ENCODE data around the gene SOD2. TPM values are rescaled to one million over a fixed set of nuclear protein-coding genes. Genes with fewer than 3 reads are reported as not detected.
"Not testable (repeated sequence)": the region's sequence is repeated elsewhere in the genome, so short reads cannot be mapped to it uniquely, and the experiment has no call there.

SOD2 gene
- total RNA-seq, 1 experiment from 2014 or later, result 102 TPM

DNA sequence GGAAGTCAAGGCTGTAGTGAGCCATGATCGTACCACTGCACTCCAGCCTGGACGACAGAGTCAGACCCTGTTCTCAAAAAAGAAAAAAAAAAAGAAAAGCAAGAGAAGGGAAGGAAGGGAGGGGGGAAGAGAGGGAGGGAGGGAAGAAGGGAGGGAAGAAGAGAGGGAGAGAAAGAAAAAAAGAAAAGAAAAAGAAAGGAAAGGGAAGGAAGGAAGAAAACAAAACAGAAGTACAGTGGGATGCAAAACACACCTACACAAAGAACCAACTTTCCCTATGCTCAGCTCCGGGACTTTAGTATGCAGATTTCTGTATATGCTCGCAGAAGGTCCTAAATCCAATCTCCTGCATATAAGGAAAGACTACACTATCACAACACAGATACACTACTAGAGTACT, 31.7 kb upstream of the SOD2 start:
- no peaks in the 10 kb centered on the region for H3K27me3 ChIP-seq (replicated peaks)
- peaks cover 19% of the 10 kb centered on the region for H3K4me1 ChIP-seq (replicated peaks)
- H3K27ac ChIP-seq, result no peak overlapping the region
- peaks cover 5% of the 10 kb centered on the region for H3K9me3 ChIP-seq (replicated peaks)
- DNase-seq (ENCODE audit: low read depth in 1 of 2, low spot score in 2 of 2), result no peak
- peaks cover 34% of the 10 kb centered on the region for H3K36me3 ChIP-seq
- H3K4me3 ChIP-seq, result no peak overlapping the region

DNA sequence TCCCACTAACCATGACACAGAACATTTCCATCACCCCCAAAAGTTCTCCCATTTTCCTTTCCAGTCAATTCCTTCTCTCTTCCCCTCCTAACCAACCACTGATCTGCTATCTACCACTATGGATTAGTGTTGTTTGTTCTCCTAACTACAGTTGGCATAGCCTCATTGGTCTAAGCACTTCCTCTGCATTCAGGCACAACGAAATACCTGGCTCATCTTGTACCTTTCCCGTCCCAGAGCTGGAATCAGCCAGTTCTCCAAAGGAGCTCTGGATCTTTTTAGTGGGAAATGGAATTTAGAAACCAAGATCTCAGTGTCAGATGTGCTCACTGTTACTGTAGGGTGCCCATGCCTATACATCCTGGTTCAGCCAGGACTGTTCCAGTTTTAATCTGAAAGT, 30.2 kb upstream of the SOD2 start:
- H3K4me3 ChIP-seq, result no peak overlapping the region
- H3K27ac ChIP-seq, result no peak overlapping the region
- no peak for DNase-seq (ENCODE audit: low read depth in 1 of 2, low spot score in 2 of 2)
- H3K4me1 ChIP-seq (replicated peaks), result peaks cover 6% of the 10 kb centered on the region
- H3K9me3 ChIP-seq (replicated peaks), result peaks cover 5% of the 10 kb centered on the region
- H3K36me3 ChIP-seq, result peaks cover 30% of the 10 kb centered on the region
- H3K27me3 ChIP-seq (replicated peaks), result no peaks in the 10 kb centered on the region

DNA sequence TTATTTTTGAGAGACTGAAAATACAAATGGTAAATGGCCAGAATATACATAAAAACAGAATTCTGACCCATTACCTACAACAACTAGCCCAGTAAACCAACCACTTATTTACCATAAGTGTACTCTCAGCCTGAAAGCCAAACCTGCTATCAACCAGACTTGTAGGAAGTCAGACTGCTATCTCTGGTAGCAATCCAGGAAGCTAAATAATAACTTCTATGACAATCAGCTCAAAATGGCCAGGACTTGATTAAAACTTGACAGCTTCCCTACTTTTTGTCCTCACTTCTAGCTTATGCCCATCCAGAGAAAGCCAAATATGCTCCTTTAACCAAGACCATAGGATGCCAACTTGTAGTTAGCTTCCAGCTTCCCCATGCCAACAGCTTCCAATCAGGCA, 29.6 kb upstream of the SOD2 start:
- no peak overlapping the region for H3K27ac ChIP-seq
- H3K27me3 ChIP-seq (replicated peaks), result no peaks in the 10 kb centered on the region
- peaks cover 6% of the 10 kb centered on the region for H3K4me1 ChIP-seq (replicated peaks)
- no peak overlapping the region for H3K4me3 ChIP-seq
- H3K9me3 ChIP-seq (replicated peaks), result peaks cover 3% of the 10 kb centered on the region
- H3K36me3 ChIP-seq, result peaks cover 28% of the 10 kb centered on the region
- no peak for DNase-seq (ENCODE audit: low read depth in 1 of 2, low spot score in 2 of 2)

DNA sequence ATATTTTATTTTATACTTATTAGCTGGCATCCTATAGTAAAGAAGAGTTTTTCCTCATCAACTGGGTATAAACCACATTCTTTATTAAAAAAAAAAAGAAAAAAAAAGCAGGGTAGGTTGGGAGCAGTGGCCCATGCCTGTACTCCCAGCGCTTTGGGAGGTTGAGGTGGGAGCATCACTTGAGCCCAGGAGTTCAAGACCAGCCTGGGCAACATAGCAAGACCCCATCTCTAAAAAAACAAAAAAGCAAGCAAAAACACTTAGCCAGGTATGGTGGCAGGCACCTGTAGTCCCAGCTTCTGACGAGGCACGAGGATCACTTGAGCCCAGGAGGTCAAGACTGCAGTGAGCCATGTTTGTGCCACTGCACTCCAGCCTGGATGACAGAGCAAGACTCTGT, 28.9 kb upstream of the SOD2 start:
- H3K27me3 ChIP-seq (replicated peaks); H3K9me3 ChIP-seq (replicated peaks); DNase-seq (ENCODE audit: low read depth in 1 of 2, low spot score in 2 of 2); H3K27ac ChIP-seq; H3K4me3 ChIP-seq; H3K4me1 ChIP-seq (replicated peaks): not testable (repeated sequence)
- peaks cover 24% of the 10 kb centered on the region for H3K36me3 ChIP-seq

GRCh38 chr6:159720708-159721107, 27.7 kb upstream of the SOD2 start:
- H3K27ac ChIP-seq, result no peak overlapping the region
- H3K9me3 ChIP-seq (replicated peaks), result no peaks in the 10 kb centered on the region
- no peaks in the 10 kb centered on the region for H3K27me3 ChIP-seq (replicated peaks)
- peaks cover 3% of the 10 kb centered on the region; the same call in 1 of the 2 replicates for H3K4me1 ChIP-seq (replicated peaks)
- peak in 1 of 2 experiments; percentile 36 for DNase-seq (ENCODE audit: low read depth in 1 of 2, low spot score in 2 of 2)
- peaks cover 12% of the 10 kb centered on the region; the same call in 1 of the 2 replicates for H3K36me3 ChIP-seq
- no peak overlapping the region for H3K4me3 ChIP-seq

DNA sequence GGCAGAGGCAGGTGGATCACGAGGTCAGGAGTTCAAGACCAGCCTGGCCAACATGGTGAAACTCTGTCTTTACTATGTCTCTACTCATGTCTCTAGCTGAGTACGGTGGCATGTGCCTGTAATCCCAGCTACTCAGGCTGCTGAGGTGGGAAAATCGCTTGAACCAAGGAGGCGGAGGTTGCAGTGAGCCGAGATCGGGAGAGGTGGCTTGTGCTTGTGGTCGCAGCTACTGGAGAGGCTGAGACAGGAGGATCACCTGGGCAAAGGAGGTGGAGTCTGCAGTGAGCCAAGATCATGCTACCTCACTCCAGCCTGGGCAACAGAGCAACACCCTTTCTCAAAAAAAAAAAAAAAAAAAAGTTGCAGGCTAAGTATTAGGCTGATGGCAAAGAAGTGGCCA, 26.2 kb upstream of the SOD2 start:
- H3K27me3 ChIP-seq (replicated peaks), result no peaks in the 10 kb centered on the region
- H3K4me1 ChIP-seq (replicated peaks), result 0 out of 2 replicates have a peak, but pooled peaks cover 3% of the 10 kb centered on the region
- no peaks in the 10 kb centered on the region for H3K9me3 ChIP-seq (replicated peaks)
- peaks cover 12% of the 10 kb centered on the region; the same call in 1 of the 2 replicates for H3K36me3 ChIP-seq
- H3K4me3 ChIP-seq, result no peak overlapping the region
- no peak for DNase-seq (ENCODE audit: low read depth in 1 of 2, low spot score in 2 of 2)
- H3K27ac ChIP-seq, result no peak overlapping the region

DNA sequence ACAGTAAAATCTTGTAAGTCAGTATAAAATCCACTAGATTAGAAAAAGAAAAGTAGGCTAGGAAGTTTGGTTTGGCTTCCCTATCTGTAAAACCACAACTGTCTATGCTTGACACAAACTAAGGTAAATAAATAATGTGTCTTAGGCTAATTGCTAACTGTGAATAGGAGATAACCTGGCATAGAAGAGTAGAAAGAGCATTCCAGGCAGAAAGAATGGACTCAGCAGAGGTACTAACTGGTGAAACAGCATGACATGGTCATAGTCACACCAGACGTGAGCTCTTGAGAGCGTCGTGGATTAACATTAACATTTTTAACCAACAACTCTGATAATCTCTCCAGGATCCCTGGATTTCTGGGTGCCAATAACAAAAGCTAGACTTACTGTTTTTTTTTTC, 25.6 kb upstream of the SOD2 start:
- 0 out of 2 replicates have a peak, but pooled peaks cover 3% of the 10 kb centered on the region for H3K4me1 ChIP-seq (replicated peaks)
- peaks cover 9% of the 10 kb centered on the region; the same call in 1 of the 2 replicates for H3K36me3 ChIP-seq
- no peaks in the 10 kb centered on the region for H3K27me3 ChIP-seq (replicated peaks)
- no peak overlapping the region for H3K4me3 ChIP-seq
- no peak for DNase-seq (ENCODE audit: low read depth in 1 of 2, low spot score in 2 of 2)
- no peaks in the 10 kb centered on the region for H3K9me3 ChIP-seq (replicated peaks)
- H3K27ac ChIP-seq, result no peak overlapping the region

GRCh38 chr6:159716247-159717096, 23.4 kb upstream of the SOD2 start:
- no peak overlapping the region for H3K4me3 ChIP-seq

GRCh38 chr6:159715605-159716004, 22.6 kb upstream of the SOD2 start:
- Histone ChIP-seq H3K27me3 (replicated peaks) (no peaks in the 10 kb centered on the region), H3K36me3 (0 out of 2 replicates have a peak, but pooled peaks cover 3% of the 10 kb centered on the region), H3K4me3 (no peak overlapping the region), H3K27ac (no peak overlapping the region), H3K9me3 (replicated peaks) (no peaks in the 10 kb centered on the region), H3K4me1 (replicated peaks) (0 out of 2 replicates have a peak, but pooled peaks cover 3% of the 10 kb centered on the region)
- DNase-seq (ENCODE audit: low read depth in 1 of 2, low spot score in 2 of 2), result no peak

More at GRCh38 chr6:159716247-159717096, 23.4 kb upstream of the SOD2 start:
- Histone ChIP-seq H3K9me3 (replicated peaks) (no peaks in the 10 kb centered on the region), H3K27ac (no peak overlapping the region), H3K27me3 (replicated peaks) (no peaks in the 10 kb centered on the region), H3K36me3 (0 out of 2 replicates have a peak, but pooled peaks cover 3% of the 10 kb centered on the region), H3K4me1 (replicated peaks) (0 out of 2 replicates have a peak, but pooled peaks cover 3% of the 10 kb centered on the region)
- no peak for DNase-seq (ENCODE audit: low read depth in 1 of 2, low spot score in 2 of 2)

DNA sequence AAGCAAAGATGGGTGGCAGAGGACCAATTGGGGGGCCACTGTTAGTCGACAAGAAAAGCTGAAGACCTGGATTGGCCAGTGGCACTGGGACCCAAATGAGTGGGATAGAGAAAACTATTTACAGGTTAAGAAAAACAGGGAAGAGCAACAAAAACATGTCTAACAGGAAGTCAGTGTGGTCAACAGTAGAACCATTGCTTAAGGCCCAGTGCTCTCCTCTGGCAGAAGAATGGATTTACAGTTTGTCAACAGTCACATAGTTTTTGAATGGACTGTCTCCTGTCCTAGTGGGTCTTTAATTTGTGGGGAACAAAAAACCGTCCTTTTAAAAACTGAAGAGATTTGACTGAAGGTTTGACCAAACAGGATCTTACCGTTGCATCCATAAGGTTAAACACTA, 22.1 kb upstream of the SOD2 start:
- no peak for DNase-seq (ENCODE audit: low read depth in 1 of 2, low spot score in 2 of 2)
- H3K27ac ChIP-seq, result no peak overlapping the region

DNA sequence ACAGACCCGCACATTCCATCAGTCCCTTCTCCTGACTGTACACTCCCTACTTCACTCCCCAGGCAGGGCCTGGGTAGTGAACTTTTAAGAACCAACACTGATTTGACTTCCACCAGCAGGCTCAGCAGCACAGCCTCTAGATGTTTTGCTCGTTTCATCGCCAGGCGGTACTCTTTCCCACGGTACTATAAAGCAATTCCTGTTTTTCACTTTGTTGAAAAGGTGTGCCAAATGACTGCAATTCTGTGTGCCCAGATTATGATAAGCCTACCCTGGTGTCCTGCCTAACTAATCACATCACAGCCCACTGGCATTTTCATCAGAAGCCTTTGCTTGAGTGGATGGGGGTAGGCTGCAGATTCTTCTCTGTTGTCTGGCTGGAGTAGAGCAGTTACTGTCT, 21.4 kb upstream of the SOD2 start:
- 0 out of 2 replicates have a peak, but pooled peaks cover 3% of the 10 kb centered on the region for H3K4me1 ChIP-seq (replicated peaks)
- no peak for DNase-seq (ENCODE audit: low read depth in 1 of 2, low spot score in 2 of 2)
- no peak overlapping the region for H3K4me3 ChIP-seq
- H3K27ac ChIP-seq, result no peak overlapping the region
- H3K27me3 ChIP-seq (replicated peaks), result no peaks in the 10 kb centered on the region
- H3K9me3 ChIP-seq (replicated peaks), result no peaks in the 10 kb centered on the region
- 0 out of 2 replicates have a peak, but pooled peaks cover 3% of the 10 kb centered on the region for H3K36me3 ChIP-seq

More for the DNA sequence above, 22.1 kb upstream of the SOD2 start:
- no peaks in the 10 kb centered on the region for H3K27me3 ChIP-seq (replicated peaks)
- no peak overlapping the region for H3K4me3 ChIP-seq
- 0 out of 2 replicates have a peak, but pooled peaks cover 3% of the 10 kb centered on the region for H3K4me1 ChIP-seq (replicated peaks)
- 0 out of 2 replicates have a peak, but pooled peaks cover 3% of the 10 kb centered on the region for H3K36me3 ChIP-seq
- no peaks in the 10 kb centered on the region for H3K9me3 ChIP-seq (replicated peaks)

- Histone ChIP-seq H3K27me3 (replicated peaks) (no peaks in the 10 kb centered on the region), H3K9me3 (replicated peaks) (no peaks in the 10 kb centered on the region), H3K4me3 (no peak overlapping the region), H3K36me3 (0 out of 2 replicates have a peak, but pooled peaks cover 3% of the 10 kb centered on the region), H3K27ac (no peak overlapping the region), H3K4me1 (replicated peaks) (0 out of 2 replicates have a peak, but pooled peaks cover 3% of the 10 kb centered on the region)
- no peak for DNase-seq (ENCODE audit: low read depth in 1 of 2, low spot score in 2 of 2)
These were observed 20.9 kb upstream of the SOD2 start for GRCh38 chr6:159713984-159714383.

GRCh38 chr6:159712389-159712788, 19.3 kb upstream of the SOD2 start:
- H3K4me3 ChIP-seq; DNase-seq (ENCODE audit: low read depth in 1 of 2, low spot score in 2 of 2); H3K9me3 ChIP-seq (replicated peaks); H3K4me1 ChIP-seq (replicated peaks); H3K27ac ChIP-seq; H3K27me3 ChIP-seq (replicated peaks); H3K36me3 ChIP-seq: not testable (repeated sequence)

- not testable (repeated sequence) for DNase-seq (ENCODE audit: low read depth in 1 of 2, low spot score in 2 of 2); H3K27ac ChIP-seq; H3K9me3 ChIP-seq (replicated peaks); H3K27me3 ChIP-seq (replicated peaks); H3K4me3 ChIP-seq; H3K4me1 ChIP-seq (replicated peaks); H3K36me3 ChIP-seq
These were observed 17.6 kb upstream of the SOD2 start for GRCh38 chr6:159710603-159711002.
